ENCODE data around the gene UGGT1. TPM values are rescaled to one million over a fixed set of nuclear protein-coding genes. Genes with fewer than 3 reads are reported as not detected.
A peak's percentile ranks its signal among the peaks of the same experiment; 100 is the strongest.

The UGGT1 gene, protein sequence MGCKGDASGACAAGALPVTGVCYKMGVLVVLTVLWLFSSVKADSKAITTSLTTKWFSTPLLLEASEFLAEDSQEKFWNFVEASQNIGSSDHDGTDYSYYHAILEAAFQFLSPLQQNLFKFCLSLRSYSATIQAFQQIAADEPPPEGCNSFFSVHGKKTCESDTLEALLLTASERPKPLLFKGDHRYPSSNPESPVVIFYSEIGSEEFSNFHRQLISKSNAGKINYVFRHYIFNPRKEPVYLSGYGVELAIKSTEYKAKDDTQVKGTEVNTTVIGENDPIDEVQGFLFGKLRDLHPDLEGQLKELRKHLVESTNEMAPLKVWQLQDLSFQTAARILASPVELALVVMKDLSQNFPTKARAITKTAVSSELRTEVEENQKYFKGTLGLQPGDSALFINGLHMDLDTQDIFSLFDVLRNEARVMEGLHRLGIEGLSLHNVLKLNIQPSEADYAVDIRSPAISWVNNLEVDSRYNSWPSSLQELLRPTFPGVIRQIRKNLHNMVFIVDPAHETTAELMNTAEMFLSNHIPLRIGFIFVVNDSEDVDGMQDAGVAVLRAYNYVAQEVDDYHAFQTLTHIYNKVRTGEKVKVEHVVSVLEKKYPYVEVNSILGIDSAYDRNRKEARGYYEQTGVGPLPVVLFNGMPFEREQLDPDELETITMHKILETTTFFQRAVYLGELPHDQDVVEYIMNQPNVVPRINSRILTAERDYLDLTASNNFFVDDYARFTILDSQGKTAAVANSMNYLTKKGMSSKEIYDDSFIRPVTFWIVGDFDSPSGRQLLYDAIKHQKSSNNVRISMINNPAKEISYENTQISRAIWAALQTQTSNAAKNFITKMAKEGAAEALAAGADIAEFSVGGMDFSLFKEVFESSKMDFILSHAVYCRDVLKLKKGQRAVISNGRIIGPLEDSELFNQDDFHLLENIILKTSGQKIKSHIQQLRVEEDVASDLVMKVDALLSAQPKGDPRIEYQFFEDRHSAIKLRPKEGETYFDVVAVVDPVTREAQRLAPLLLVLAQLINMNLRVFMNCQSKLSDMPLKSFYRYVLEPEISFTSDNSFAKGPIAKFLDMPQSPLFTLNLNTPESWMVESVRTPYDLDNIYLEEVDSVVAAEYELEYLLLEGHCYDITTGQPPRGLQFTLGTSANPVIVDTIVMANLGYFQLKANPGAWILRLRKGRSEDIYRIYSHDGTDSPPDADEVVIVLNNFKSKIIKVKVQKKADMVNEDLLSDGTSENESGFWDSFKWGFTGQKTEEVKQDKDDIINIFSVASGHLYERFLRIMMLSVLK (N-terminal part only)
- 52.2 and 56.4 TPM in 2 replicates for polyA plus RNA-seq (2011; rRNA removed)
- 9.5 and 11.6 TPM in 2 replicates for polyA plus RNA-seq (2012; cell fraction: cytosol; rRNA removed)
- 18.5 and 20.9 TPM in 2 replicates for polyA plus RNA-seq (2012; cell fraction: nucleus; rRNA removed)
- polyA plus RNA-seq (2017; fragmentation: RNase III; extraction: RNeasy Plus Mini Kit Qiagen cat#74134 plus additional on column Dnase treatment) = 22.4 to 26.5 TPM (median 24.2 TPM) in 3 replicates
- 40.8 and 41.4 TPM in 2 replicates for polyA minus RNA-seq (2011; rRNA and poly(A)+ RNA removed)

DNA sequence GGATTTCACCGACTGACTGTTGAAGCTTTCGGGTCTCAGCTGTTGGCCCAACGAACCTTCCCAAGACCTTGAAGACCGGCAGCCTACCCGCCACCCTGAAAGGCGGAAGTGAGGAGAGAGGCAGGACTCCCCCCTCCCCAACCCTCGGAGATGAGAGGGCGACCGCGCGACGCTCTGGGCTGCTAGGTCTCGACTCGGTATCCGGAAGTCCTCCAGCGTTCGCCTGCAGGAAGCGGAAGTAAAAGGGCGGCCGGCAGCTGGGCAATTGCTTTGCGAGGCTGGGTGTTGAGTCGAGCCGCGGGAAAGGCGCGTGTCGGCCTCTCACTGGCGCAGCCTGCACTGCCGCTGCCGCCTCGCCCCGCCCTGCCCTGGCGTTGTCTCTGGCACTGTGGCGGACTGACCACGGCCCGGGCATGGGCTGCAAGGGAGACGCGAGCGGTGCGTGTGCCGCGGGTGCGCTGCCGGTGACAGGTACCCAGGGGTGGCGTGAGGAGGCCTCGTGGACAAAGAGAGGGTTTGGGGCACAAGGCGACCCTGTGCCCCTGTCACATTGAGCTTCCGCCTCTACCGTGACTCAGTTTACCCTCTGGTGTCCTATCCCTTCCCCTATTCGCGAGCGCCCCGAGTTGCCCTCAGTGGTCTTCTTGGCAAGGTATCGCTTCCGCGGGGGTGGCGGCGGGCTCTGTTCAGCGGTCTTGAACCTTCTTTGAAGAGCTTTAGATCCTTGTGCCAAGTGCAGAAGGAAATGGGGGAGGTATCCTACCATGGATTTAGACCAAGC, at the start of gene UGGT1:
UGGT1 (plus strand) TSS at position 256 of the 781 bp plus-strand sequence; CDS start at position 414, 158 bp downstream.
- no peaks in the 10 kb centered on the region for H3K9me3 ChIP-seq
- peak within 1 kb of the TSS; percentile 63 for H3K4me3 ChIP-seq
- DNase-seq (ENCODE audit: low read depth in 1 of 2, low spot score in 1 of 2) (peak; percentile 83 to 99), FAIRE-seq (no peak), ATAC-seq (peak; percentile 98 to 99)
- ChIA-PET CTCF (interaction anchor here (1.4 to 2.4 kb wide), 2 partner anchors 10 to 28 kb away, joined by 3 to 18 read pairs; no protein-coding TSS in a partner anchor), POLR2A (interaction anchor here (1.0 to 1.9 kb wide), 8 partner anchors 10 to 63 kb away, joined by 3 to 8 read pairs (median 6); partner anchors contain the start of gene SAP130)
- peaks cover 13% of the 10 kb centered on the region; the same call in 2 of the 3 replicates for H3K4me1 ChIP-seq
- 1% methylated on average over 32 of the region's 59 CpGs for WGBS (ENCODE audit: missing lambda C conversion rate)
- peak within 1 kb of the TSS; percentile 89 to 90 for H3K27ac ChIP-seq
- TF ChIP-seq GATA3 (IDR thresholded peaks at IDR 0.05; ENCODE audit: borderline replicate concordance) (peak; percentile 19; the same call in 1 of the 2 replicates), PHF8 (IDR thresholded peaks at IDR 0.05; ENCODE audit: borderline replicate concordance, low read depth) (peak; percentile 43; the same call in 1 of the 2 replicates), RAD21 (conservative IDR thresholded peaks at IDR 0.05 in 1 of 2, IDR thresholded peaks at IDR 0.05 in 1 of 2) (no peak), JUN (IDR thresholded peaks at IDR 0.05) (peak; percentile 71 to 90; a peak in 4 of 5 replicates), SMC3 (IDR thresholded peaks at IDR 0.05) (no peak), FOXS1 (CRISPR knock-in tag; IDR thresholded peaks at IDR 0.05) (no peak), TP53 (CRISPR knock-in tag; IDR thresholded peaks at IDR 0.05) (0 out of 2 replicates have a peak, but pooled peaks have one; percentile 55), RARB (CRISPR knock-in tag; IDR thresholded peaks at IDR 0.05) (no peak), KDM5A (IDR thresholded peaks at IDR 0.05) (no peak; the same call in 1 of the 2 replicates), MYC (IDR thresholded peaks at IDR 0.05; ENCODE audit: borderline replicate concordance, low read length) (peak; percentile 60; the same call in 1 of the 2 replicates), POLR2A (IDR thresholded peaks at IDR 0.05; ENCODE audit: low read length) (peak; percentile 76), TFCP2L1 (CRISPR knock-in tag; IDR thresholded peaks at IDR 0.05) (no peak), MAFK (IDR thresholded peaks at IDR 0.05; ENCODE audit: partially characterized antibody) (no peak), CHD4 (IDR thresholded peaks at IDR 0.05; ENCODE audit: borderline replicate concordance) (no peak)
- TF ChIP-seq, protein P1, sequence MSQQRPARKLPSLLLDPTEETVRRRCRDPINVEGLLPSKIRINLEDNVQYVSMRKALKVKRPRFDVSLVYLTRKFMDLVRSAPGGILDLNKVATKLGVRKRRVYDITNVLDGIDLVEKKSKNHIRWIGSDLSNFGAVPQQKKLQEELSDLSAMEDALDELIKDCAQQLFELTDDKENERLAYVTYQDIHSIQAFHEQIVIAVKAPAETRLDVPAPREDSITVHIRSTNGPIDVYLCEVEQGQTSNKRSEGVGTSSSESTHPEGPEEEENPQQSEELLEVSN (IDR thresholded peaks at IDR 0.05; ENCODE audit: borderline replicate concordance, low read depth) = peak; percentile 76; the same call in 1 of the 2 replicates
- TF ChIP-seq, protein P2, sequence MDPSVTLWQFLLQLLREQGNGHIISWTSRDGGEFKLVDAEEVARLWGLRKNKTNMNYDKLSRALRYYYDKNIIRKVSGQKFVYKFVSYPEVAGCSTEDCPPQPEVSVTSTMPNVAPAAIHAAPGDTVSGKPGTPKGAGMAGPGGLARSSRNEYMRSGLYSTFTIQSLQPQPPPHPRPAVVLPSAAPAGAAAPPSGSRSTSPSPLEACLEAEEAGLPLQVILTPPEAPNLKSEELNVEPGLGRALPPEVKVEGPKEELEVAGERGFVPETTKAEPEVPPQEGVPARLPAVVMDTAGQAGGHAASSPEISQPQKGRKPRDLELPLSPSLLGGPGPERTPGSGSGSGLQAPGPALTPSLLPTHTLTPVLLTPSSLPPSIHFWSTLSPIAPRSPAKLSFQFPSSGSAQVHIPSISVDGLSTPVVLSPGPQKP (IDR thresholded peaks at IDR 0.05; ENCODE audit: low read depth, low read length) = 0 out of 2 replicates have a peak, but pooled peaks have one; percentile 48
- TF ChIP-seq, protein P3, sequence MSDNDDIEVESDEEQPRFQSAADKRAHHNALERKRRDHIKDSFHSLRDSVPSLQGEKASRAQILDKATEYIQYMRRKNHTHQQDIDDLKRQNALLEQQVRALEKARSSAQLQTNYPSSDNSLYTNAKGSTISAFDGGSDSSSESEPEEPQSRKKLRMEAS (IDR thresholded peaks at IDR 0.05) = peak; percentile 94
- TF ChIP-seq, protein P4, sequence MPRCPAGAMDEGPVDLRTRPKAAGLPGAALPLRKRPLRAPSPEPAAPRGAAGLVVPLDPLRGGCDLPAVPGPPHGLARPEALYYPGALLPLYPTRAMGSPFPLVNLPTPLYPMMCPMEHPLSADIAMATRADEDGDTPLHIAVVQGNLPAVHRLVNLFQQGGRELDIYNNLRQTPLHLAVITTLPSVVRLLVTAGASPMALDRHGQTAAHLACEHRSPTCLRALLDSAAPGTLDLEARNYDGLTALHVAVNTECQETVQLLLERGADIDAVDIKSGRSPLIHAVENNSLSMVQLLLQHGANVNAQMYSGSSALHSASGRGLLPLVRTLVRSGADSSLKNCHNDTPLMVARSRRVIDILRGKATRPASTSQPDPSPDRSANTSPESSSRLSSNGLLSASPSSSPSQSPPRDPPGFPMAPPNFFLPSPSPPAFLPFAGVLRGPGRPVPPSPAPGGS (IDR thresholded peaks at IDR 0.05) = peak; percentile 89; the same call in 2 of the 3 replicates
- peak within 1 kb of the TSS; percentile 78 for H3K4me2 ChIP-seq

Data from A549 (cell line).